Mucosa of descending colon (tissue), 3 donors: ENCODE measurements around the gene ZIC4. TPM values are rescaled to one million over a fixed set of nuclear protein-coding genes. Genes with fewer than 3 reads are reported as not detected.

Experiments used
- ATAC-seq: fragments of 200-7000 bp; cut with Tn5 transposase; one replicate; pipeline ENCODE4 v1.9.1; 2020; ENCODE audit warnings: mild to moderate bottlenecking, moderate library complexity
- DNase-seq, 3 donors: peaks; one replicate each; pipeline ENCODE4 v3.0.0-alpha.2; 2020
- H3K36me3 ChIP-seq: fragments of 200-600 bp; one replicate; pipeline ENCODE4 v1.8.0; 2021; ENCODE audit warnings: low read depth, mild to moderate bottlenecking
- H3K4me1 ChIP-seq: fragments of 200-600 bp; one replicate; pipeline ENCODE4 v1.8.0; 2021; ENCODE audit warnings: low read depth, mild to moderate bottlenecking
- H3K4me3 ChIP-seq: fragments of 200-600 bp; one replicate; pipeline ENCODE4 v1.8.0; 2021; ENCODE audit warnings: mild to moderate bottlenecking
- H3K9me3 ChIP-seq: fragments of 200-600 bp; one replicate; pipeline ENCODE4 v1.8.0; 2021; ENCODE audit warnings: mild to moderate bottlenecking
- intact Hi-C, 2 donors: fragments of 100-400 bp; cut with DNase I in 1 of 2; cut with micrococcal nuclease in 1 of 2; formaldehyde crosslinking; loops; one replicate each; pipeline versions ENCODE4 v1.11.0 to v1.11.1; 2022; cut with DNase I, micrococcal nuclease
- total RNA-seq, 3 donors: library from RNA; stranded (reverse); fragmentation: NEBNext Ultra II Directional in 2 of 3; extraction: Animal tissue kit (Norgen Biotek cat#: 25700) in 2 of 3; gene quantifications; one replicate each; pipeline versions ENCODE4 v1.2.1 to v1.2.4, GENCODE V29; 2021 to 2023
- TF ChIP-seq, protein P1 (sequence below): fragments of 200-600 bp; IDR thresholded peaks from one replicate; pipeline ENCODE4 v1.8.0; 2022; ENCODE audit warnings: antibody characterized with exemption, mild to moderate bottlenecking
- donor health status: DM: no; HTN: no; CAD: no; lungs with moderate emphysema.
- donor health status: DM: no; HTN: no; CAD: no.
- donor health status: DM: no; HTN: yes; CAD: no.

Gene ZIC4
- total RNA-seq, 3 donors from 2014 or later, result not detected

- ATAC-seq (no peak), DNase-seq (no peak)
- Histone ChIP-seq H3K4me3 (no peak overlapping the region), H3K4me1 (no peaks in the 10 kb centered on the region), H3K9me3 (no peaks in the 10 kb centered on the region), H3K36me3 (no peaks in the 10 kb centered on the region)
- TF ChIP-seq, protein P1, sequence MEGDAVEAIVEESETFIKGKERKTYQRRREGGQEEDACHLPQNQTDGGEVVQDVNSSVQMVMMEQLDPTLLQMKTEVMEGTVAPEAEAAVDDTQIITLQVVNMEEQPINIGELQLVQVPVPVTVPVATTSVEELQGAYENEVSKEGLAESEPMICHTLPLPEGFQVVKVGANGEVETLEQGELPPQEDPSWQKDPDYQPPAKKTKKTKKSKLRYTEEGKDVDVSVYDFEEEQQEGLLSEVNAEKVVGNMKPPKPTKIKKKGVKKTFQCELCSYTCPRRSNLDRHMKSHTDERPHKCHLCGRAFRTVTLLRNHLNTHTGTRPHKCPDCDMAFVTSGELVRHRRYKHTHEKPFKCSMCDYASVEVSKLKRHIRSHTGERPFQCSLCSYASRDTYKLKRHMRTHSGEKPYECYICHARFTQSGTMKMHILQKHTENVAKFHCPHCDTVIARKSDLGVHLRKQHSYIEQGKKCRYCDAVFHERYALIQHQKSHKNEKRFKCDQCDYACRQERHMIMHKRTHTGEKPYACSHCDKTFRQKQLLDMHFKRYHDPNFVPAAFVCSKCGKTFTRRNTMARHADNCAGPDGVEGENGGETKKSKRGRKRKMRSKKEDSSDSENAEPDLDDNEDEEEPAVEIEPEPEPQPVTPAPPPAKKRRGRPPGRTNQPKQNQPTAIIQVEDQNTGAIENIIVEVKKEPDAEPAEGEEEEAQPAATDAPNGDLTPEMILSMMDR, result no peak
- intact Hi-C loops, result no loop called here
Measured at GRCh38 chr3:147420353-147421183, 14.2 kb upstream of the ZIC4 start.

GRCh38 chr3:147419781-147420224, 13.5 kb upstream of the ZIC4 start:
- ATAC-seq (no peak), DNase-seq (no peak)
- Histone ChIP-seq H3K4me1 (no peaks in the 10 kb centered on the region), H3K9me3 (no peaks in the 10 kb centered on the region), H3K4me3 (no peak overlapping the region), H3K36me3 (no peaks in the 10 kb centered on the region)
- intact Hi-C loops, result no loop called here
- TF ChIP-seq, protein P1, result no peak

- TF ChIP-seq, protein P1, result no peak
- Histone ChIP-seq H3K36me3 (no peaks in the 10 kb centered on the region), H3K4me3 (no peak overlapping the region), H3K9me3 (no peaks in the 10 kb centered on the region), H3K4me1 (no peaks in the 10 kb centered on the region)
- intact Hi-C loops, result no loop called here
- ATAC-seq (no peak), DNase-seq (no peak)
Measured at GRCh38 chr3:147418808-147419701, 12.7 kb upstream of the ZIC4 start.

DNA sequence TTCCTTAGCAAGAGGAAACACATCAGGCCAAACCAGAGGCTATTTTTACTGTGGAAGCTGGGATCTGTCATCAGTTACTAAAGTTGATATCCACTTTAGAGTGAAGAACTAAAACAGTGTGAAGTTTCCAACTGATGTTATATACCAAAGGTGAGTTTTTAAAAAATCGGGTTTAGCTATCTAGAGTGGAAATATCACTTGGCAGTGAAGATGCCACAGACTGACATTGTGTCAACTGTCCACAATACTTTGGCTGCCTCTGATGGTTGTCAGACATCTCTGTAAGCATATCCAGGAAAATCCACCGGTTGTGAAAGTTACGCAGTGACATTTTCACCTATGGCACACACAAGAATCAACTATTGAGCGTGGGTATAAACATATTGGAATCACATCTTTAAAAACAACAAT, 12.0 kb upstream of the ZIC4 start:
- Histone ChIP-seq H3K4me3 (no peak overlapping the region), H3K36me3 (no peaks in the 10 kb centered on the region), H3K9me3 (no peaks in the 10 kb centered on the region), H3K4me1 (peaks cover 3% of the 10 kb centered on the region)
- intact Hi-C loops, result no loop called here
- ATAC-seq (no peak), DNase-seq (no peak)
- TF ChIP-seq, protein P1, result no peak

GRCh38 chr3:147417551-147418295, 11.4 kb upstream of the ZIC4 start:
- DNase-seq, result no peak
- TF ChIP-seq, protein P1, result no peak
- H3K4me3 ChIP-seq, result no peak overlapping the region
- H3K4me1 ChIP-seq, result peaks cover 3% of the 10 kb centered on the region
- intact Hi-C loops, result no loop called here
- ATAC-seq, result no peak
- no peaks in the 10 kb centered on the region for H3K36me3 ChIP-seq
- H3K9me3 ChIP-seq, result no peaks in the 10 kb centered on the region
